Heart left ventricle (tissue), 16 donors: Measurements from ENCODE around the gene LEFTY2. TPM values are rescaled to one million over a fixed set of nuclear protein-coding genes. Genes with fewer than 3 reads are reported as not detected.
"Not testable (repeated sequence)": the region's sequence is repeated elsewhere in the genome, so short reads cannot be mapped to it uniquely, and the experiment has no call there.

Experiments used
- ATAC-seq, 4 donors: fragments of 200-7000 bp; cut with Tn5 transposase; one replicate each; pipeline ENCODE4 v1.9.1; 2020 to 2022; ENCODE audit warnings: moderate library complexity in 4 of 4, mild to moderate bottlenecking in 3 of 4, moderate number of reproducible peaks in 1 of 4
- DNase-seq, 5 donors: peaks; one replicate each; pipeline ENCODE4 v3.0.0-alpha.2; 2020
- H3K27ac ChIP-seq, 12 donors: fragments of 200-600 bp; sonication (generic) in 4 of 12; one replicate each; pipeline versions ENCODE4 v1.5.0 to v1.8.0; 2016 to 2022; ENCODE audit warnings: mild to moderate bottlenecking in 2 of 12
- H3K27me3 ChIP-seq, 9 donors: fragments of 200-600 bp; sonication (generic) in 2 of 9; one replicate each; pipeline versions ENCODE4 v1.5.1 to v1.8.0; 2016 to 2022; ENCODE audit warnings: mild to moderate bottlenecking in 3 of 9
- H3K36me3 ChIP-seq, 9 donors: fragments of 200-600 bp; sonication (generic) in 2 of 9; one replicate each; pipeline versions ENCODE4 v1.5.0 to v1.8.0; 2018 to 2022; ENCODE audit warnings: mild to moderate bottlenecking in 2 of 9
- H3K4me1 ChIP-seq, 12 donors: fragments of 200-600 bp; sonication (generic) in 4 of 12; one replicate each; pipeline versions ENCODE4 v1.5.0 to v1.8.0; 2016 to 2022; ENCODE audit warnings: mild to moderate bottlenecking in 3 of 12
- H3K4me3 ChIP-seq, 12 donors: fragments of 200-600 bp; sonication (generic) in 4 of 12; one replicate each; pipeline versions ENCODE4 v1.5.0 to v1.8.0; 2017 to 2022; ENCODE audit warnings: mild to moderate bottlenecking in 9 of 12, moderate library complexity in 4 of 12
- H3K9me3 ChIP-seq, 12 donors: fragments of 200-600 bp; sonication (generic) in 4 of 12; one replicate each; pipeline versions ENCODE4 v1.5.0 to v1.8.0; 2016 to 2022; ENCODE audit warnings: mild to moderate bottlenecking in 1 of 12
- CTCF ChIP-seq, 12 donors: fragments of 200-600 bp; sonication (generic) in 4 of 12; IDR thresholded peaks; one replicate each; pipeline versions ENCODE4 v1.5.0 to v1.8.0; 2018 to 2022; ENCODE audit warnings: antibody characterized with exemption in 12 of 12, mild to moderate bottlenecking in 5 of 12
- POLR2A ChIP-seq, 2 donors: fragments of 450-650 bp; IDR thresholded peaks; one replicate each; pipeline ENCODE4 v1.6.1; 2017; ENCODE audit warnings: antibody characterized with exemption in 2 of 2, mild to moderate bottlenecking in 2 of 2, moderate library complexity in 2 of 2
- WGBS, 4 donors: extraction: QIAGEN DNeasy Blood & Tissue Kit in 2 of 4; methylation state at CpG; one replicate each; pipeline versions ENCODE4 v1.1.5 to v1.1.7; 2013 to 2018; 5-methylcytosine and 5-hydroxymethylcytosine counted together
- intact Hi-C, 10 donors: fragments of 100-400 bp; cut with DNase I; formaldehyde crosslinking; loops; one replicate each; pipeline versions ENCODE4 v1.11.1 to v1.14.2; 2022
- polyA plus RNA-seq, 2 donors: library from polyadenylated mRNA; stranded (reverse); fragments of 200-250 nt; gene quantifications; one replicate each; pipeline ENCODE4 v1.2.3, GENCODE V29; 2013
- total RNA-seq, 9 donors: library from RNA; depleted of rRNA in 2 of 9; stranded (reverse); fragments of >200 nt in 2 of 9; fragmentation: NEBNext Ultra II Directional in 3 of 9; extraction: Animal tissue kit (Norgen Biotek cat#: 25700) in 3 of 9; gene quantifications; one replicate each; pipeline versions ENCODE4 v1.1.0 to v1.2.4, GENCODE V29; 2016 to 2023
- donor health status: ischemic (EF 13 %, LVEDD 7.1; RV severe dilation, severe dysfunction).
- donor health status: healthy with polysubstance abuse.
- donor health status: DM: no; HTN: yes; CAD: no.
- donor health status: DM: no; HTN: no; CAD: no.
- donor health status: ischemic (EF 25% LVEDD 6.9; RV normal size, moderate dysfunction).
- donor health status: ischemic (EF 25% LVEDD 5.7; RV mildly dilated, moderate dysfunction).
- donor health status: healthy.
- donor health status: DM: yes; HTN: yes; CAD: no.
- donor health status: ischemic (EF 35%, LVEDD 5.7; RV mildly dilated, moderate dysfunction).
- donor health status: nonischemic (EF 11% LVEDD 7.7; RV severe dilation, severe dysfunction).
- donor health status: DM: yes; HTN: yes; CAD: no.
- donor health status: PGD.
- donor health status: ischemic (EF 29% LVEDD 5.4; RV normal size, mild dysfunction).
- donor health status: nonischemic (EF 23%, LVEDD 6.1; RV moderate dilation, normal function).

The LEFTY2 gene
- total and polyA plus RNA-seq, 11 donors, result 0.11 to 1.8 (median 0.29) TPM; not detected in 1

DNA sequence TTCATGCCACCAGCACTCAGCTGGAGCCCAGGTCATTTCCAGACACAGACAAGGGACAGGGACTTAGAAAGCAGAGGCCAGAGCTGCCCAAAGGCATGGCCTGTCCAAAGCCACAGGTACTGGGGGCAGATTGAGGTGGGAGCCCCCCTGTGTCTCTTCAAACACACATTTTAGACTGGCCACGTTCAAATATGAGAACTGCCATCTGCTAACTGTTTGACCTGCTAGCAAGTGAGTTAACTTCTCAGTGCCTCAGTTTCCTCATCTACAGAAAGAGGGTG, 862 bp upstream of the LEFTY2 start:
- no peak for DNase-seq
- peaks cover 14 to 40% (median 27%) of the 10 kb centered on the region in 12 donors for H3K4me1 ChIP-seq
- no peaks in the 10 kb centered on the region for H3K9me3 ChIP-seq
- 30 to 39% (median 36%) methylated on average over 1 of the region's 1 CpG for WGBS, 4 donors
- H3K27me3 ChIP-seq, result no peaks in the 10 kb centered on the region
- H3K4me3 ChIP-seq, result no peak overlapping the region
- no peaks in the 10 kb centered on the region for H3K36me3 ChIP-seq
- peak overlapping the region in 7 of 12 donors; percentile 43 to 75 (median 56) for H3K27ac ChIP-seq
- TF ChIP-seq POLR2A (IDR thresholded peaks at IDR 0.05), result no peak
- no peak for TF ChIP-seq CTCF (IDR thresholded peaks at IDR 0.05)
- no peak for ATAC-seq
- intact Hi-C loops, result no loop called here

DNA sequence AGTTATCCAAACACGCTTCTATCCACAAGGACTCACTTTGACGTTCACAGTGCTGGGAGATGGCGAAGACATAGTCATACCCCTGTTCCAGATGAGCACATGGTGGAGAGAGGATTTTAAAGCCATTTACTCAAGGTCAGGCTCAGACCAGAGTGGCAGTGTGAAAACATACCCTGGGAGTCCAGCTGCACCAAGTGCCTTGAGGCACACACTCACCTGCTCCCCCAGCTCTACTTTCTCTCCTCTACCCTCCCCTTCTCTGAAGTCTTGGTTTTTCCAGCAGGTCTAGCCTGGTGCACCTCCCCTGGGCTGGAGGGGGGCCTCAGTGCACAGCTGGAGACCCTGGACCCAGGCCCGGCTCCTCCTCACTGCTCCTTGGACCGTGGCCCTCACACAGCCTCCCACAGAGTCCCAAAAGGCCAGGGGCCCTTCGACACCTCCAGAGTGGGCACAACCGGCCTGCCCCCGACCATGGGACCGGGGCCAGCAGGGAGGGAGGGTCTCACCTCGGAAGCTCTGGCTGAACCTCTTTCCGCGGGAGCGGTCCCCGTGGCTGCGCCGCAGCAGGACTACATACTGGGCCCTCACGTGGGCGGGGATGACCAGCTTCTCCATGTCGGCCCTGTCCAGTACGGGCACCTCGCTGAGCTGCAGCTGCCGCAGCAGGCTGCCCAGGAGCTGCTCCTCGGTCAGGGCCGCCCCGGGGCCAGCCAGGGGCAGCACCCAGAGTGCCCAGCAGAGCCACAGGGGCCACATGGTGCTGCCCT, 452 bp downstream of the LEFTY2 start:
- no peaks in the 10 kb centered on the region for H3K9me3 ChIP-seq
- no peaks in the 10 kb centered on the region for H3K36me3 ChIP-seq
- intact Hi-C loops, result no loop called here
- TF ChIP-seq CTCF (IDR thresholded peaks at IDR 0.05) (no peak), POLR2A (IDR thresholded peaks at IDR 0.05) (no peak)
- ATAC-seq (peak in 3 of 4 donors; percentile 33 to 57 (median 34)), DNase-seq (peak in 3 of 5 donors; percentile 43 to 69 (median 46))
- WGBS, 4 donors, result 59 to 87% (median 71%) methylated on average over 13 to 25 of the region's 25 CpGs
- H3K27me3 ChIP-seq, result no peaks in the 10 kb centered on the region
- H3K4me3 ChIP-seq, result peak overlapping the region in 2 of 12 donors; percentile 10 to 31
- peak overlapping the region in 11 of 12 donors; percentile 2 to 80 (median 58) for H3K27ac ChIP-seq
- peaks cover 14 to 40% (median 27%) of the 10 kb centered on the region in 12 donors for H3K4me1 ChIP-seq

DNA sequence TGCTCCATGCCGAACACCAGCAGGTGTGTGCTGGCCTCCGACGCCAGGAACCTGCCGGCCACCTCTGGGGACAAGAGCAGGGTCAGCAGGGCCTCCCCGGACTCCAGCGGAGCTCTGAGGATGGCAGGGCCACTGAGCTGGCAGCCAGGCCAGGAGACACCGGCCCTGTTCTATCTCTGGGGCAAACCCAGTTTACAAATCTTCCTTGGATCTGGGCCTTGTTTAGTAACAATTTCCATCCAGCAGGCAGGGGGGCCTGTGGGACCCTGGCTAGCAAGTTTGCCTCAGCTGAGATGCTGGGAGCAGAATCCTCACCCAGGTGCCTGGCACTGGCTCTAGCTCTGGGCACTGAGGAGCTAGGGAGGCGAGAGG, 1.1 kb downstream of the LEFTY2 start:
- peaks cover 14 to 40% (median 27%) of the 10 kb centered on the region in 12 donors for H3K4me1 ChIP-seq
- H3K27ac ChIP-seq, H3K36me3 ChIP-seq, DNase-seq, intact Hi-C loops, H3K27me3 ChIP-seq, H3K4me3 ChIP-seq, ATAC-seq, H3K9me3 ChIP-seq: not testable (repeated sequence)
- 78 to 100% (median 86%) methylated on average over 1 to 8 of the region's 8 CpGs for WGBS, 4 donors

DNA sequence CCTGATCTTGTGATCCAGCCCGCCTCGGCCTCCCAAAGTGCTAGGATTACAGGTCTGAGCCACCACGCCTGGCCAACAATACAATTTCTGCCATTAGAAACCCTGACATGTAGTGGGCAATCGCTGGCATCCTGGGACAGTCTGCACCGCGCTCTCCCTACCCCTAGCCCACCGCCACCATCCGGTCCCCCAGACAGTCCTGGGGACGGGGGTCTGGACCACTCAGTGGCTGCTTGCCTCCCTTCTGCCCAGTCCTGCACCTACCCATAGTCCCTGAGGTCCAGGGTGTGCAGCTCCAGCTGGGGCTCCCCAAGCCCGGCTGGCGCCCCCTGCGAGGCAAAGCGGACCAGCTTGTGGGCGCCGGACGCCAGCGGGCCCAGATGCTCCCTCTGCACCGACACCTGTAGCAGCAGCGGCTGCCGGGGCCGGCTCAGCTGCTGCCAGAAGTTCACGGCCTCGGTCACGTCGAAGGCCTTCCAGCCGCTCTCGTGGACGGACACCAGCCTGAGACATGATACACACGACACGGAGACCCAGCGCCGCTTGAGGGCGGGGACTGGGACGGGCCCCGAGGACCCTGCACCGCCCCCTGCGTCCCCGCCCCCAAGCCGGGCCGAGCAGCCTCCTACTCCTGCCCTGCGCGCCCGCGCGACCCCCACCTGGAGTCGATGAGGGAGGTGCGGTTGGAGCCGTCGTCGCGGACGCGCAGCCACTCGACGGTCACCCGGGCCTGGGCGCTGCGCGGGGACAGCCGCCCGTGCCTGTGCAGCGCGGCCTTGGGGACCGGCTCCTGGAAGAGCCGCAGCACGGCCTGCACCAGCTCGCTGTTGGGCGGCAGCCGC, 1.7 kb downstream of the LEFTY2 start:
- H3K9me3 ChIP-seq, H3K36me3 ChIP-seq, H3K4me3 ChIP-seq, intact Hi-C loops, H3K27ac ChIP-seq, DNase-seq, H3K27me3 ChIP-seq: not testable (repeated sequence)
- ATAC-seq, result peak in 2 of 4 donors; percentile 13
- 42 to 59% (median 50%) methylated on average over 41 to 64 of the region's 69 CpGs for WGBS, 4 donors
- H3K4me1 ChIP-seq, result peaks cover 14 to 37% (median 27%) of the 10 kb centered on the region in 12 donors
